A549 treated with CORT108297 at 1 μM for 4 hours (cell line): ENCODE results near the gene TCF21. TPM values are rescaled to one million over a fixed set of nuclear protein-coding genes. Genes with fewer than 3 reads are reported as not detected.

Experiments used
- total RNA-seq: library from RNA; stranded (reverse); fragments of 200-300 nt; extraction: Qiagen RNA extraction; gene quantifications from 5 replicates; pipeline ENCODE4 v1.2.3, GENCODE V29; 2022

The TCF21 gene
- total RNA-seq: 0.03 to 0.08 TPM (median 0.06 TPM) in 5 replicates

DNA sequence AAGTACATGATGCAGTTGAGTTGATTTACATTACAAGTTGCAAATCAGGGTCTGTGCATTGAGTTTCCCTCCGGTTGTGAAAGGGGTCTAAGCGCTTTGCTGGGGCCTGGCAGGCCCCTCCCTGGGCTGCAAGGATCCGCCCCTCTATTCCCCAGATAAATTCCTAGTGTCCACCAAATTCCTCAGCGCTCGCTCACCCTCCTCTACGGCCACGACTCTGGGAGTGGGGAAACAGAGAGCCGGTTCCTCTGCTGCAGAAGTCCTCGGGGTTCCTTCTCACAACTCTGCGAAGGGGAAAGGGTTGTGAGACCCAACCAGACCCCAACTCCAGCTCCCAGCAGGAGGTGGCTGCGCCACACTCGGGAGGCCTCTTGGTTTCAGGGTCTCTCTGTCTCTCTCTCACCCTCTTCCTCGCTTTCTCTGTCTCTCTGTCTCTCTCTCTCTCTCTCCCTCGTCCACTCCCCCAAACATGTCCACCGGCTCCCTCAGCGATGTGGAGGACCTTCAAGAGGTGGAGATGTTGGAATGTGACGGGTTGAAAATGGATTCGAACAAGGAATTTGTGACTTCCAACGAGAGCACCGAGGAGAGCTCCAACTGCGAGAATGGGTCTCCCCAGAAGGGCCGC lies at the start of gene TCF21:
TCF21 (plus strand) TSS at position 185 of the 628 bp plus-strand sequence; CDS start at position 470, 285 bp downstream.

Other genes with a start within 250 kb of the TCF21 start
- gene TBPL1, start 64.1 kb downstream of the TCF21 start, total RNA-seq: 21.5 to 26.8 TPM (median 26.6 TPM) in 5 replicates
- gene SLC2A12, start 163.5 kb downstream of the TCF21 start, total RNA-seq: 0.34 to 0.52 TPM (median 0.37 TPM) in 5 replicates